Measurements from ENCODE around the gene COMTD1.
A peak's percentile ranks its signal among the peaks of the same experiment; 100 is the strongest.
"Not testable (repeated sequence)": the region's sequence is repeated elsewhere in the genome, so short reads cannot be mapped to it uniquely, and the experiment has no call there.

Gene COMTD1

GRCh38 chr10:75231672-75232581 lies 3.8 kb downstream of the COMTD1 start:
- Histone ChIP-seq H3K9me3 (ENCODE audit: control insufficient read depth, insufficient read depth, low read length) (no peaks in the 10 kb centered on the region), H3K4me1 (ENCODE audit: control insufficient read depth, insufficient read depth, low read length) (peaks cover 18% of the 10 kb centered on the region), H3K36me3 (ENCODE audit: control insufficient read depth, insufficient read depth, low read length) (peaks cover 55% of the 10 kb centered on the region), H3K9ac (ENCODE audit: low read depth, low read length) (no peak overlapping the region), H3K4me3 (ENCODE audit: low read depth, low read length) (no peak overlapping the region), H3K27ac (ENCODE audit: low read depth, low read length) (no peak overlapping the region), H3K27me3 (ENCODE audit: control insufficient read depth, insufficient read depth, low read length) (no peaks in the 10 kb centered on the region)

GRCh38 chr10:75230600-75231038 lies 5.1 kb downstream of the COMTD1 start:
- no peak overlapping the region for H3K4me3 ChIP-seq (ENCODE audit: low read depth, low read length)
- H3K9ac ChIP-seq (ENCODE audit: low read depth, low read length), result no peak overlapping the region
- H3K4me1 ChIP-seq (ENCODE audit: control insufficient read depth, insufficient read depth, low read length), result peaks cover 31% of the 10 kb centered on the region
- H3K27me3 ChIP-seq (ENCODE audit: control insufficient read depth, insufficient read depth, low read length), result no peaks in the 10 kb centered on the region
- H3K9me3 ChIP-seq (ENCODE audit: control insufficient read depth, insufficient read depth, low read length), result no peaks in the 10 kb centered on the region
- peaks cover 68% of the 10 kb centered on the region for H3K36me3 ChIP-seq (ENCODE audit: control insufficient read depth, insufficient read depth, low read length)
- peak overlapping the region; percentile 14 for H3K27ac ChIP-seq (ENCODE audit: low read depth, low read length)

- H3K9me3 ChIP-seq (ENCODE audit: control insufficient read depth, insufficient read depth, low read length), result no peaks in the 10 kb centered on the region
- no peak overlapping the region for H3K27ac ChIP-seq (ENCODE audit: low read depth, low read length)
- peaks cover 74% of the 10 kb centered on the region for H3K36me3 ChIP-seq (ENCODE audit: control insufficient read depth, insufficient read depth, low read length)
These were observed 5.8 kb downstream of the COMTD1 start for GRCh38 chr10:75229971-75230370.

GRCh38 chr10:75228834-75229233 lies 6.9 kb downstream of the COMTD1 start:
- Histone ChIP-seq H3K9ac (ENCODE audit: low read depth, low read length) (no peak overlapping the region), H3K27me3 (ENCODE audit: control insufficient read depth, insufficient read depth, low read length) (no peaks in the 10 kb centered on the region), H3K4me1 (ENCODE audit: control insufficient read depth, insufficient read depth, low read length) (peaks cover 48% of the 10 kb centered on the region), H3K36me3 (ENCODE audit: control insufficient read depth, insufficient read depth, low read length) (peaks cover 86% of the 10 kb centered on the region), H3K4me3 (ENCODE audit: low read depth, low read length) (no peak overlapping the region), H3K9me3 (ENCODE audit: control insufficient read depth, insufficient read depth, low read length) (no peaks in the 10 kb centered on the region), H3K27ac (ENCODE audit: low read depth, low read length) (peak overlapping the region; percentile 11)

More at GRCh38 chr10:75229971-75230370, 5.8 kb downstream of the COMTD1 start:
- Histone ChIP-seq H3K4me1 (ENCODE audit: control insufficient read depth, insufficient read depth, low read length) (peaks cover 37% of the 10 kb centered on the region), H3K9ac (ENCODE audit: low read depth, low read length) (no peak overlapping the region), H3K4me3 (ENCODE audit: low read depth, low read length) (no peak overlapping the region), H3K27me3 (ENCODE audit: control insufficient read depth, insufficient read depth, low read length) (no peaks in the 10 kb centered on the region)

GRCh38 chr10:75228278-75228677 lies 7.5 kb downstream of the COMTD1 start:
- H3K36me3 ChIP-seq (ENCODE audit: control insufficient read depth, insufficient read depth, low read length), result peaks cover 89% of the 10 kb centered on the region
- H3K4me3 ChIP-seq (ENCODE audit: low read depth, low read length), result no peak overlapping the region
- H3K27ac ChIP-seq (ENCODE audit: low read depth, low read length), result no peak overlapping the region

GRCh38 chr10:75226656-75227055 lies 9.1 kb downstream of the COMTD1 start:
- H3K9me3 ChIP-seq (ENCODE audit: control insufficient read depth, insufficient read depth, low read length), result no peaks in the 10 kb centered on the region
- H3K4me1 ChIP-seq (ENCODE audit: control insufficient read depth, insufficient read depth, low read length), result peaks cover 60% of the 10 kb centered on the region
- no peak overlapping the region for H3K9ac ChIP-seq (ENCODE audit: low read depth, low read length)
- H3K27me3 ChIP-seq (ENCODE audit: control insufficient read depth, insufficient read depth, low read length), result no peaks in the 10 kb centered on the region
- H3K4me3 ChIP-seq (ENCODE audit: low read depth, low read length), result 0 out of 2 replicates have a peak overlapping the region, but pooled peaks have one; percentile 38
- H3K27ac ChIP-seq (ENCODE audit: low read depth, low read length), result peak overlapping the region; percentile 69
- peaks cover 92% of the 10 kb centered on the region for H3K36me3 ChIP-seq (ENCODE audit: control insufficient read depth, insufficient read depth, low read length)

More at GRCh38 chr10:75228278-75228677, 7.5 kb downstream of the COMTD1 start:
- Histone ChIP-seq H3K9ac (ENCODE audit: low read depth, low read length) (no peak overlapping the region), H3K4me1 (ENCODE audit: control insufficient read depth, insufficient read depth, low read length) (peaks cover 48% of the 10 kb centered on the region), H3K9me3 (ENCODE audit: control insufficient read depth, insufficient read depth, low read length) (no peaks in the 10 kb centered on the region), H3K27me3 (ENCODE audit: control insufficient read depth, insufficient read depth, low read length) (no peaks in the 10 kb centered on the region)

- no peaks in the 10 kb centered on the region for H3K9me3 ChIP-seq (ENCODE audit: control insufficient read depth, insufficient read depth, low read length)
- peak overlapping the region; percentile 69 for H3K27ac ChIP-seq (ENCODE audit: low read depth, low read length)
- H3K27me3 ChIP-seq (ENCODE audit: control insufficient read depth, insufficient read depth, low read length), result no peaks in the 10 kb centered on the region
- peak overlapping the region; percentile 38; the same call in 1 of the 2 replicates for H3K4me3 ChIP-seq (ENCODE audit: low read depth, low read length)
- H3K36me3 ChIP-seq (ENCODE audit: control insufficient read depth, insufficient read depth, low read length), result peaks cover 92% of the 10 kb centered on the region
- H3K9ac ChIP-seq (ENCODE audit: low read depth, low read length), result no peak overlapping the region
- peaks cover 61% of the 10 kb centered on the region for H3K4me1 ChIP-seq (ENCODE audit: control insufficient read depth, insufficient read depth, low read length)
These were observed 9.7 kb downstream of the COMTD1 start for GRCh38 chr10:75226095-75226494.

- Histone ChIP-seq H3K4me3 (ENCODE audit: low read depth, low read length) (peak overlapping the region; percentile 42), H3K9me3 (ENCODE audit: control insufficient read depth, insufficient read depth, low read length) (no peaks in the 10 kb centered on the region), H3K36me3 (ENCODE audit: control insufficient read depth, insufficient read depth, low read length) (peaks cover 89% of the 10 kb centered on the region), H3K9ac (ENCODE audit: low read depth, low read length) (peak overlapping the region; percentile 7; the same call in 1 of the 2 replicates), H3K27me3 (ENCODE audit: control insufficient read depth, insufficient read depth, low read length) (no peaks in the 10 kb centered on the region), H3K4me1 (ENCODE audit: control insufficient read depth, insufficient read depth, low read length) (peaks cover 59% of the 10 kb centered on the region), H3K27ac (ENCODE audit: low read depth, low read length) (peak overlapping the region; percentile 88)
These were observed 12.2 kb downstream of the COMTD1 start for GRCh38 chr10:75223507-75223906.

- peaks cover 45% of the 10 kb centered on the region for H3K4me1 ChIP-seq (ENCODE audit: control insufficient read depth, insufficient read depth, low read length)
- H3K4me3 ChIP-seq (ENCODE audit: low read depth, low read length); H3K9me3 ChIP-seq (ENCODE audit: control insufficient read depth, insufficient read depth, low read length); H3K27ac ChIP-seq (ENCODE audit: low read depth, low read length); H3K27me3 ChIP-seq (ENCODE audit: control insufficient read depth, insufficient read depth, low read length); H3K9ac ChIP-seq (ENCODE audit: low read depth, low read length): not testable (repeated sequence)
- H3K36me3 ChIP-seq (ENCODE audit: control insufficient read depth, insufficient read depth, low read length), result peaks cover 96% of the 10 kb centered on the region
These were observed 14.3 kb downstream of the COMTD1 start for GRCh38 chr10:75221492-75221891.

GRCh38 chr10:75220274-75220673 lies 15.5 kb downstream of the COMTD1 start:
- H3K27me3 ChIP-seq (ENCODE audit: control insufficient read depth, insufficient read depth, low read length), result no peaks in the 10 kb centered on the region
- no peak overlapping the region for H3K4me3 ChIP-seq (ENCODE audit: low read depth, low read length)
- no peak overlapping the region for H3K9ac ChIP-seq (ENCODE audit: low read depth, low read length)
- H3K27ac ChIP-seq (ENCODE audit: low read depth, low read length), result no peak overlapping the region
- peaks cover 96% of the 10 kb centered on the region for H3K36me3 ChIP-seq (ENCODE audit: control insufficient read depth, insufficient read depth, low read length)
- H3K9me3 ChIP-seq (ENCODE audit: control insufficient read depth, insufficient read depth, low read length), result no peaks in the 10 kb centered on the region
- peaks cover 33% of the 10 kb centered on the region for H3K4me1 ChIP-seq (ENCODE audit: control insufficient read depth, insufficient read depth, low read length)

GRCh38 chr10:75212343-75212742 lies 23.4 kb downstream of the COMTD1 start:
- Histone ChIP-seq H3K4me3 (ENCODE audit: low read depth, low read length) (peak overlapping the region; percentile 85), H3K9ac (ENCODE audit: low read depth, low read length) (peak overlapping the region; percentile 97; the same call in 1 of the 2 replicates), H3K27ac (ENCODE audit: low read depth, low read length) (peak overlapping the region; percentile 98), H3K27me3 (ENCODE audit: control insufficient read depth, insufficient read depth, low read length) (no peaks in the 10 kb centered on the region), H3K36me3 (ENCODE audit: control insufficient read depth, insufficient read depth, low read length) (peaks cover 55% of the 10 kb centered on the region), H3K4me1 (ENCODE audit: control insufficient read depth, insufficient read depth, low read length) (peaks cover 25% of the 10 kb centered on the region), H3K9me3 (ENCODE audit: control insufficient read depth, insufficient read depth, low read length) (no peaks in the 10 kb centered on the region)
